Memory B cell (primary cell): ENCODE results near the gene PCNT.

Experiments
- ATAC-seq: fragments of 150-1000 bp; cut with Tn5 transposase; 2 replicates; pipeline ENCODE4 v1.10.0; 2021; ENCODE audit warnings: low read depth, mild to moderate bottlenecking, moderate library complexity
- DNase-seq, 2 donors: peaks; one replicate each; pipeline ENCODE4 v3.0.0; 2022; ENCODE audit warnings: low spot score in 2 of 2
- H3K27ac Mint-ChIP-seq: one replicate; pipeline ENCODE4 v1.8.0; 2022; ENCODE audit warnings: mild to moderate bottlenecking, moderate library complexity, mixed read lengths
- H3K27me3 Mint-ChIP-seq: one replicate; pipeline ENCODE4 v1.8.0; 2022; ENCODE audit warnings: mixed read lengths
- H3K36me3 Mint-ChIP-seq: one replicate; pipeline ENCODE4 v1.8.0; 2022; ENCODE audit warnings: mild to moderate bottlenecking, mixed read lengths
- H3K4me1 Mint-ChIP-seq: one replicate; pipeline ENCODE4 v1.8.0; 2022; ENCODE audit warnings: mixed read lengths
- H3K4me3 Mint-ChIP-seq: one replicate; pipeline ENCODE4 v1.8.0; 2022; ENCODE audit warnings: mild to moderate bottlenecking, moderate library complexity, mixed read lengths
- H3K9me3 Mint-ChIP-seq: one replicate; pipeline ENCODE4 v1.8.0; 2022; ENCODE audit warnings: mixed read lengths

The PCNT gene

DNA sequence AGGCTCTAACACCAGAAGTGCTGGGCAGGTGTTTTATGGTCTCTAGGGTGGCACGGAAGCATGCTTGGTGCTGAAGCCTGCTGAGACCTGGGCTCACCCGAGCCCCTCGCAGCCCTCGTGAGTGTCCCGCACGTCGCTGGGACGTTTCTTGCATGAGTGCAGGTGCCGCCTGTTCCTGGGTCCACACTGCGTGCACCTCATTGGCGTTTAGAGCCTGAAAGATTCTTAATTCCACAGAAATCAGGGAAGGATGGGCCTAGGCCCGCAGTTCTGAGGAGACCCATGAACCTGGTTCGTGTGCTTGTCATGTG, 91.0 kb downstream of the PCNT start:
- ATAC-seq (no peak), DNase-seq (no peak)
- H3K27me3 Mint-ChIP-seq, result no peaks in the 10 kb centered on the region
- no peaks in the 10 kb centered on the region for H3K4me1 Mint-ChIP-seq
- H3K9me3 Mint-ChIP-seq, result no peaks in the 10 kb centered on the region
- no peak overlapping the region for H3K27ac Mint-ChIP-seq
- no peak overlapping the region for H3K4me3 Mint-ChIP-seq
- H3K36me3 Mint-ChIP-seq, result peaks cover 19% of the 10 kb centered on the region

DNA sequence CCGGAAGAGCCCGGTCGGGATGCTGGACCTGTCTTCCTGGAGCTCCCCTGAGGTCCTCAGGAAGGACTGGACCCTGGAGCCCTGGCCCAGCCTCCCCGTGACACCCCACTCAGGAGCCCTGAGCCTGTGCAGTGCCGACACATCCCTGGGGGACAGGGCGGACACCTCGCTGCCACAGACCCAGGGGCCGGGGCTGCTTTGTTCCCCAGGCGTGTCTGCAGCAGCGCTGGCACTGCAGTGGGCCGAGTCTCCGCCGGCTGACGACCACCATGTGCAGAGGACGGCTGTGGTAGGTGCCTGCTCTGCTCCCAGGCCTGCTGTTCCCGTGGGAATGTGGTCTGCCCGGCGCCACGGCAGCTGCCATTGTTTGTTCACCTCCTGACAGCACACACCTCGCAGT, 92.6 kb downstream of the PCNT start:
- no peaks in the 10 kb centered on the region for H3K4me1 Mint-ChIP-seq
- peaks cover 18% of the 10 kb centered on the region for H3K36me3 Mint-ChIP-seq
- DNase-seq (no peak), ATAC-seq (no peak)
- no peaks in the 10 kb centered on the region for H3K27me3 Mint-ChIP-seq
- H3K9me3 Mint-ChIP-seq, result no peaks in the 10 kb centered on the region
- H3K4me3 Mint-ChIP-seq, result no peak overlapping the region
- H3K27ac Mint-ChIP-seq, result no peak overlapping the region

DNA sequence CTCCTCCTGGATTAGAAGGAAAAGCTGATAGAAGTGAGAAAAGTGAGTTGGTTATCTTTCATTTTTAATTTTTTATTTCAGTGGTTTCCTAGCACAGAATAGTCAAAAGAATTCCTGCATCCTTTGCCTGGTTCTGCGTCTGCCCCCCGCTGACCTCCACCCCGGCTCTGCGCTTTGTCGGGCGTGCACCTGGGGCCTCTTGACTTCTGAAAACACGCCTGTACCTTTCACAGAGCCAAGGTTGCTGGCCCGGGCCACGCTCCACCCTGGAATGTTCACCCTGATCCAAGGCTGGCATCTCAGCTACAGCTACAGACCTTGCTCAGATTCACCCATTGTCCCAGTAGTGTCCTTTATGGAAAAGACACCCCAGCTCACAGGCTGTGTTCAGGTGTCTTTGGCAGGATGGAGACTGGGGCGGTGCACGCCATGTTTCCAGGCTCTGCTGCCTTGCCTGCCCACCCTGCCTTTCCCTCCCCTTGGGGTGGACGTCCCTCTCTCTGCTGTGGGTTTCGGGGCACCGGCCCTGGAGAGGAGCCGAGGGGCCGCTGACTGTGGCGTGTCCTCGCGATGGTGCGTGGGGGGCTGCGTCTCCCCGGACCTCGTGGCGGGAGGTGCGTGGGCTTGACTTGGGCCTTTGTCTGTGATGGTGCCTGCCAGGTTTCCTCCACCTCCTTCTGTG, 94.5 kb downstream of the PCNT start:
- no peaks in the 10 kb centered on the region for H3K27me3 Mint-ChIP-seq
- H3K9me3 Mint-ChIP-seq, result no peaks in the 10 kb centered on the region
- H3K4me3 Mint-ChIP-seq, result no peak overlapping the region
- no peaks in the 10 kb centered on the region for H3K4me1 Mint-ChIP-seq
- H3K27ac Mint-ChIP-seq, result no peak overlapping the region
- H3K36me3 Mint-ChIP-seq, result peaks cover 15% of the 10 kb centered on the region
- ATAC-seq (no peak), DNase-seq (no peak)

GRCh38 chr21:46420241-46421190, 96.6 kb downstream of the PCNT start:
- ATAC-seq (no peak), DNase-seq (no peak)
- Mint-ChIP-seq H3K27me3 (no peaks in the 10 kb centered on the region), H3K36me3 (peaks cover 13% of the 10 kb centered on the region), H3K27ac (no peak overlapping the region), H3K4me3 (no peak overlapping the region), H3K4me1 (no peaks in the 10 kb centered on the region), H3K9me3 (no peaks in the 10 kb centered on the region)

DNA sequence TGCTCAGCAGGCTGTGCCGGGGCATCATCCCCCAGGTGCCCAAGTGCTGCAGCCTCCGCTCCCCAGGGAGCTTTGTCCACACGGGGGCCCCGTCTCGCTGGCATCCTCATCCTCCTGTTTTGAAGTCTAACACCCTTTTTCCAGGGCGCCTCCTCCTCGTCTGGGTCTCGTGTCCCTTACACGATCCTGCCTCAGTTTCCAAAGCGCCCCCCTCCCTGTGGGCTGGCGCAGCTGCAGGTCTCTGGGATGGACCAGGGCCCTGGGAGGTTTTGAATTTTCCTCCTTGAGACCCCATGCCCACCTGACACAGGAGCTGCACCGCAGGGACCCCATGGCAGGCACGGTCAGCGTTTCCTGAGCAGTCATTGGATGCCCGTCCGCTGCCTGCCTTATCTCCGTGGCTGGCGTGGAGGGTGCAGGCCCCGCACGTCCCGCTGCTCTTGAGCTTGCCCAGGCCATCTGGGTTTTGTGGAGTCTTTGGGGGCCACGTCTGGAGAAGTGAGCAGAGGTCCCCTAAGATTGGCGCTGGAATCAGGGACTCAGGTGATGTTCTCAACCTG, 97.3 kb downstream of the PCNT start:
- no peaks in the 10 kb centered on the region for H3K9me3 Mint-ChIP-seq
- no peak overlapping the region for H3K4me3 Mint-ChIP-seq
- H3K36me3 Mint-ChIP-seq, result peaks cover 6% of the 10 kb centered on the region
- no peaks in the 10 kb centered on the region for H3K27me3 Mint-ChIP-seq
- H3K27ac Mint-ChIP-seq, result no peak overlapping the region
- DNase-seq, result no peak
- no peaks in the 10 kb centered on the region for H3K4me1 Mint-ChIP-seq
- ATAC-seq, result no peak

DNA sequence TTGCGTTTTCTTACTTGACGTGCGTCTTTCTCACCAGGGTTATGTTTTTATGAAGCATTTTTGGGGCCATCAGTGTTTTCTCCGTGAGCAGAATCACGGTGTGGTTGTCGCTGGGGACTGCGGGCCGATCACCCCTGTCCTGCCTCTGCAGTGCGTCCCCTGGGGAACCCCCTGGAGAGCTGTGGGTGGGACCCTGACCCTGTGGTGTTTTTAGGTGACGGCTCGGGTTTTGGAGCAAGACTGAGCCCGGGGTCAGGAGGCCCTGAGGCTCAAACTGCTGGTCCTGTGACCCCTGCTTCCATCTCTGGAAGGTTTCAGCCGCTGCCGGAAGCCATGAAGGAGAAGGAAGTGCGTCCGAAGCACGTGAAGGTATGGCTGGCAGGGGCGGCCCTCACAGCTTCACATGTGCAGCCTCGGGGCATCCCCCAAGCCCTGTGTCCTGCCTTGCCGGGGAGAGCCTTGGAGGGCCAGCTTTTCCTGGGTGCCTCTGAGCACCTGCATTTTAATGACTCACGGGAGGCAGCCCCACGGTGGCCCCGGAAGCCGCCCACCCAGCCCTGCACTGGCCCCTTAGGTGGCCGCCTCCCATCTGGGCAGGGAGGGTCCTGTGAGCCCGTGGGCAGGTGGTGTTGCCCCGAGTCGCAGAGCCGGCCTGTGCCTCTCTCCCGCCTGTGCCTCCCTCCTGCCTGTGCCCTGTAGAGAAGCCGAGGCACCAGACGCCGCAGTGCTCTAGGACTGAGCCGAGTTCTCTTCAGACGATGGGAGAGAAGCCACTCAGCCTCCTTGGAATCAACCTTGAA, 98.0 kb downstream of the PCNT start:
- ATAC-seq, result no peak
- no peaks in the 10 kb centered on the region for H3K27me3 Mint-ChIP-seq
- no peaks in the 10 kb centered on the region for H3K9me3 Mint-ChIP-seq
- no peak for DNase-seq
- no peak overlapping the region for H3K27ac Mint-ChIP-seq
- H3K36me3 Mint-ChIP-seq, result peaks cover 6% of the 10 kb centered on the region
- no peak overlapping the region for H3K4me3 Mint-ChIP-seq
- H3K4me1 Mint-ChIP-seq, result no peaks in the 10 kb centered on the region

DNA sequence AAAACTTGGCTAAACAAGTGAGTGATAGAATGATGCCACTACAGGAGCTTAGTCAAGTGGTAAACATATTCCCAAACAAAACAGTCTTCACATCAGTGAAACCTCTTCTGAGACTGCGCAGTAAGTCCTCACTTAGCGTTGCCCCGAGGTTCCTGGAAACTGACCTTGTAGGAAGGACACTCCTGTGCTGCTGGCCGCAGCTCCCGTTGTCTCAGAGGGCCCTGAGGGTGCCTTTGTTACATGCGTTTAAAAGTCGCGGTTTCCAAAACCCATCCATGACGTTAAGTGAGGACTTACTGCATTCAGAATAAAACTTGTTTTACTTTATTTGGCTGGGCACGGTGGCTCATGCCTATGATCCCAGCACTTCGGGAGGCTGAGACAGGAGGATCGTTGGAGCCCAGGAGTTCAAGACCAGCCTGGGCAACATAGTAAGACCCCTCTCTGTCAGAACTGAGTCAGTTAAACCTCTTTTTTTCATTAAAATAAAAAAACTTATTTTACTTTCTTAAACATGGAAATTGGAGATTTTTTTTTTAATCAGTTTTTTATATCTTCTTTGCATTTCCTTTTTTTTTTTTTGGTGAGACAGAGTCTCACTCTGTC, 98.8 kb downstream of the PCNT start:
- H3K4me3 Mint-ChIP-seq, result no peak overlapping the region
- H3K9me3 Mint-ChIP-seq, result no peaks in the 10 kb centered on the region
- H3K27me3 Mint-ChIP-seq, result no peaks in the 10 kb centered on the region
- ATAC-seq (no peak), DNase-seq (no peak)
- no peak overlapping the region for H3K27ac Mint-ChIP-seq
- H3K4me1 Mint-ChIP-seq, result no peaks in the 10 kb centered on the region
- peaks cover 11% of the 10 kb centered on the region for H3K36me3 Mint-ChIP-seq

- Mint-ChIP-seq H3K4me3 (no peak overlapping the region), H3K36me3 (peaks cover 11% of the 10 kb centered on the region), H3K9me3 (no peaks in the 10 kb centered on the region), H3K27me3 (no peaks in the 10 kb centered on the region), H3K4me1 (no peaks in the 10 kb centered on the region), H3K27ac (no peak overlapping the region)
- ATAC-seq (no peak), DNase-seq (no peak)
Observed at GRCh38 chr21:46423546-46424038, 99.6 kb downstream of the PCNT start.

DNA sequence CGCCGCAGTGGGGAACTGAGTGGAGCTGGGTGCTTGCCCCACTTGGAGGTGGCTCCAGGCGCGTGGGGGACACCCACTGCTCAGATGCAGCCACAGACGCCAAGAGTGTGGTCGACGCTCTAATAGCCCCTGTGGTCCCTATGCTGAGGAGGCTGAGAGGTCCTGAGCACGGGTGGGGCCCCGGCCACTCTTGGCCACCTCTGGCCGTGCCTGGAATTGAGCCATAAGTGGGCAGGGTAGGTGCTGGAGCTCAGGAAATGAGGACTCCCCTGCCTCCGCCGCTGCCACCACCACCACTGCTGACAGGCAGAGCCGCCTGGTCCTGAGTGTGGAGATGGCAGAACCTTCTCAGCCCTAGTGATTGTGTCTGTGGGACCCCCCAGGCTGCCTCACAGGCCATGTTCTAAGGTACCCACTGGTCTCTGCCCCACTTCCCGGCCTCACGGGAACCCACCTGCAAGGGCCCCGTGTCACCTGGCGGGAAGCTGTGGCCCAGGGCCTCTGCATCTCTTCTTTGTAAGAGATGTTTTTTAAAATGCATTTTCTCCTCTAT, 100.2 kb downstream of the PCNT start:
- no peaks in the 10 kb centered on the region for H3K4me1 Mint-ChIP-seq
- no peak for ATAC-seq
- no peak overlapping the region for H3K27ac Mint-ChIP-seq
- no peaks in the 10 kb centered on the region for H3K9me3 Mint-ChIP-seq
- DNase-seq, result no peak
- H3K4me3 Mint-ChIP-seq, result no peak overlapping the region
- H3K27me3 Mint-ChIP-seq, result no peaks in the 10 kb centered on the region
- peaks cover 7% of the 10 kb centered on the region for H3K36me3 Mint-ChIP-seq

DNA sequence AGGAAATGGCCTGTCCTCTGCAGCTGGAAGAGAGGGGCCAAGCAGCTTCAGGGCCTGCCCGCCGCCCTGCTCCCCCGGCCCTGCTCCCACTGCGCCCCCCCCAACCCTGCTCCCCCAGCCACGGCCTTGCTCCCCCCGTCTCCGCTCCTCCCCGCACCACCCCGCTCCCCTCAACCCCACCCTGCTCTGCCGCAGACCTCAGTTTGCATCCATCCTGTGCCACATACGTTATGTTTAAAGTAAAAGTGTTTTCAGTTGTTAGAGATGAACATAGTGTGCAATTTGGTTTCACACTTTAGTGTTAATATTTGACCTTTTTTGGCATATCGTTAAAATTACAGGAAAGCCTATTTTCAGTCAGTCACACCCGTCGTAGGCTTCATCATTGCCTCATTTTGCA, 100.7 kb downstream of the PCNT start:
- Mint-ChIP-seq H3K4me3 (no peak overlapping the region), H3K4me1 (no peaks in the 10 kb centered on the region), H3K9me3 (no peaks in the 10 kb centered on the region), H3K27me3 (no peaks in the 10 kb centered on the region), H3K27ac (peak overlapping the region; percentile 10), H3K36me3 (peaks cover 7% of the 10 kb centered on the region)
- no peak for ATAC-seq
- no peak for DNase-seq

- Mint-ChIP-seq H3K4me1 (no peaks in the 10 kb centered on the region), H3K36me3 (peaks cover 8% of the 10 kb centered on the region), H3K9me3 (no peaks in the 10 kb centered on the region), H3K4me3 (no peak overlapping the region), H3K27ac (peak overlapping the region; percentile 10), H3K27me3 (no peaks in the 10 kb centered on the region)
- no peak for ATAC-seq
- DNase-seq, result no peak
Observed at GRCh38 chr21:46425041-46425440, 101.1 kb downstream of the PCNT start.

- no peaks in the 10 kb centered on the region for H3K27me3 Mint-ChIP-seq
- H3K36me3 Mint-ChIP-seq, result peaks cover 8% of the 10 kb centered on the region
- ATAC-seq, result no peak
- H3K27ac Mint-ChIP-seq, result no peak overlapping the region
- H3K4me1 Mint-ChIP-seq, result no peaks in the 10 kb centered on the region
- no peak for DNase-seq
- H3K9me3 Mint-ChIP-seq, result no peaks in the 10 kb centered on the region
- no peak overlapping the region for H3K4me3 Mint-ChIP-seq
Observed at GRCh38 chr21:46425571-46425970, 101.6 kb downstream of the PCNT start.

DNA sequence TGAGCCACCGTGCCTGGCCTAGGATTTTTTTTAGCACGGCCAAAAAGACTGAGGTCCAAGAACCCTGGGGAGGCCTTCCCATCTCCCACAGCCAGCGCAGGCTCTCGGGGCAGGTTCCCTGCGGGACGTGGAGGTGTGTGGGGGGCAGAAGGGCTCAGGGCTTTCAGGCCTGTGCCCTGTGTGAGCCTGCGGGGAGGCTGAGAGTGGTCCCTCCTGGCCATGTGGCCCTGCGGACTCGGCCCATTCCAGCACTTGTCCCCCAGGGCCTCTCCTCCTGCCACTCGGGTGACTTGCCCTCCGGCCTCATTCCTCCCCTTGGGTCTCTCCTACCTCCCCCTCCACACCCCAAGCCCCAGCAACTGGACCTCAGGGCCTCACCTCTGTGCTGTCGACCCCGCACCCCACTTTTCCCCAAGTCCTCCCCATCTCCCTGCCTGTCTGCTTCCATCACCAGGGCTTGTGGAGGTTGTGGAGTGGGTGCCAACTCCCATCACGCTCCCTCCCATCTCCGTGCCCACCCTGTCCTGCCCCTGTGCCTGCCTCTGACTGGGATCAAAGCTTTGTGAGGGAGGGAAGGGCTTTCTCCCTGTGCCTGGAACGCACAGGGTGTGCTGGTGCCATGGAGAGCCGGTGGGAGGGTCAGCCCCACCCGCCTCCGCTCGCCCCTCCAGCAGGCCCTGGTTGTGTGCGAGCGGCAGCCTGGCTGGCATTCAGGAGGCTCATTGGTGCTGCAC, 102.5 kb downstream of the PCNT start:
- Mint-ChIP-seq H3K4me1 (no peaks in the 10 kb centered on the region), H3K4me3 (no peak overlapping the region), H3K9me3 (no peaks in the 10 kb centered on the region), H3K27me3 (no peaks in the 10 kb centered on the region), H3K36me3 (peaks cover 10% of the 10 kb centered on the region), H3K27ac (no peak overlapping the region)
- ATAC-seq (no peak), DNase-seq (no peak)
